ENCODE data around the gene PDZRN4. TPM values are rescaled to one million over a fixed set of nuclear protein-coding genes. Genes with fewer than 3 reads are reported as not detected.

PDZRN4 gene
- total and polyA plus RNA-seq, 8 donors = 0.58 to 29.0 (median 2.2) TPM

GRCh38 chr12:41573445-41573844 lies 385.3 kb downstream of the PDZRN4 start:
- TF ChIP-seq POLR2AphosphoS5 (IDR thresholded peaks at IDR 0.05) = no peak
- no peak for TF ChIP-seq CTCF (IDR thresholded peaks at IDR 0.05)
- TF ChIP-seq EP300 (IDR thresholded peaks at IDR 0.05) = no peak
- peaks cover 0 to 14% (median 2%) of the 10 kb centered on the region in 4 donors for H3K36me3 ChIP-seq
- H3K4me3 ChIP-seq = no peak overlapping the region
- H3K27ac ChIP-seq = no peak overlapping the region
- intact Hi-C loops (cut with DNase I; ENCODE audit: low total_unique reads) = no loop called here
- DNase-seq = no peak
- H3K4me1 ChIP-seq = no peaks in the 10 kb centered on the region
- H3K9me3 ChIP-seq = no peaks in the 10 kb centered on the region
- no peaks in the 10 kb centered on the region for H3K27me3 ChIP-seq
- WGBS, 5 donors = 96 to 98% (median 97%) methylated on average over 17 of the region's 17 CpGs

- intact Hi-C loops (cut with DNase I; ENCODE audit: low total_unique reads) = no loop called here
- 72 to 88% (median 79%) methylated on average over 1 of the region's 1 CpG for WGBS, 5 donors
- no peaks in the 10 kb centered on the region for H3K4me1 ChIP-seq
- H3K27ac ChIP-seq = no peak overlapping the region
- H3K36me3 ChIP-seq = peaks cover 0 to 14% (median 2%) of the 10 kb centered on the region in 4 donors
- no peaks in the 10 kb centered on the region for H3K27me3 ChIP-seq
- no peak for TF ChIP-seq EP300 (IDR thresholded peaks at IDR 0.05)
- no peak for TF ChIP-seq POLR2A (IDR thresholded peaks at IDR 0.05)
- no peak for TF ChIP-seq CTCF (IDR thresholded peaks at IDR 0.05)
- no peak for TF ChIP-seq POLR2AphosphoS5 (IDR thresholded peaks at IDR 0.05)
- no peak overlapping the region for H3K4me3 ChIP-seq
- no peak for DNase-seq
- H3K9me3 ChIP-seq = no peaks in the 10 kb centered on the region
Measured at GRCh38 chr12:41576925-41577324, 388.8 kb downstream of the PDZRN4 start.

- no peaks in the 10 kb centered on the region for H3K4me1 ChIP-seq
- H3K36me3 ChIP-seq = peaks cover 0 to 6% (median 0%) of the 10 kb centered on the region in 4 donors
- no peaks in the 10 kb centered on the region for H3K9me3 ChIP-seq
- no peak overlapping the region for H3K4me3 ChIP-seq
- H3K27ac ChIP-seq = no peak overlapping the region
- no peaks in the 10 kb centered on the region for H3K27me3 ChIP-seq
- TF ChIP-seq CTCF (IDR thresholded peaks at IDR 0.05) = no peak
- no peak for TF ChIP-seq POLR2A (IDR thresholded peaks at IDR 0.05)
- no peak for TF ChIP-seq POLR2AphosphoS5 (IDR thresholded peaks at IDR 0.05)
- TF ChIP-seq EP300 (IDR thresholded peaks at IDR 0.05) = no peak
- intact Hi-C loops (cut with DNase I; ENCODE audit: low total_unique reads) = no loop called here
- no peak for DNase-seq
Measured at GRCh38 chr12:41577995-41578394, 389.9 kb downstream of the PDZRN4 start.

- Histone ChIP-seq H3K36me3 (no peaks in the 10 kb centered on the region), H3K9me3 (no peaks in the 10 kb centered on the region), H3K27ac (no peak overlapping the region), H3K4me1 (no peaks in the 10 kb centered on the region), H3K27me3 (no peaks in the 10 kb centered on the region), H3K4me3 (no peak overlapping the region)
- DNase-seq = no peak
- TF ChIP-seq EP300 (IDR thresholded peaks at IDR 0.05) (no peak), POLR2A (IDR thresholded peaks at IDR 0.05) (no peak), POLR2AphosphoS5 (IDR thresholded peaks at IDR 0.05) (no peak), CTCF (IDR thresholded peaks at IDR 0.05) (no peak)
- WGBS, 5 donors = 84 to 94% (median 92%) methylated on average over 3 of the region's 3 CpGs
- intact Hi-C loops (cut with DNase I; ENCODE audit: low total_unique reads) = no loop called here
Measured at GRCh38 chr12:41585784-41586183, 397.7 kb downstream of the PDZRN4 start.

Measured in stomach (tissue), 9 donors.